ENCODE data around the gene AGXT.

- no peak for TF ChIP-seq CTCF (conservative IDR thresholded peaks at IDR 0.05)
- no peak for TF ChIP-seq ZFX (IDR thresholded peaks at IDR 0.05)
Measured at GRCh38 chr2:240861547-240861946, 7.1 kb upstream of the AGXT start.

All from C4-2B (cell line).